Fibroblast of villous mesenchyme (primary cell): Measurements from ENCODE around the gene USP6NL. TPM values are rescaled to one million over a fixed set of nuclear protein-coding genes. Genes with fewer than 3 reads are reported as not detected.

Experiments used
- DNase-seq: peaks from one replicate; pipeline ENCODE4 v3.0.0-alpha.2; 2010; ENCODE audit warnings: low read depth
- H3K4me3 ChIP-seq: 2 replicates; pipeline ENCODE4 v1.5.1; 2011; ENCODE audit warnings: low read depth, mild to moderate bottlenecking, low read length
- total RNA-seq: library from RNA; depleted of rRNA; stranded (reverse); fragments of >200 nt; gene quantifications from 2 replicates; pipeline ENCODE4 v1.2.3, GENCODE V29; 2012
- TF ChIP-seq, protein P1 (sequence below): IDR thresholded peaks from 2 replicates; pipeline ENCODE4 v1.5.1; 2012; ENCODE audit warnings: low read depth, mild to moderate bottlenecking, low read length; ENCODE audit not compliant: insufficient read depth

The USP6NL gene
- total RNA-seq, 1 donor = 12.5 TPM

DNA sequence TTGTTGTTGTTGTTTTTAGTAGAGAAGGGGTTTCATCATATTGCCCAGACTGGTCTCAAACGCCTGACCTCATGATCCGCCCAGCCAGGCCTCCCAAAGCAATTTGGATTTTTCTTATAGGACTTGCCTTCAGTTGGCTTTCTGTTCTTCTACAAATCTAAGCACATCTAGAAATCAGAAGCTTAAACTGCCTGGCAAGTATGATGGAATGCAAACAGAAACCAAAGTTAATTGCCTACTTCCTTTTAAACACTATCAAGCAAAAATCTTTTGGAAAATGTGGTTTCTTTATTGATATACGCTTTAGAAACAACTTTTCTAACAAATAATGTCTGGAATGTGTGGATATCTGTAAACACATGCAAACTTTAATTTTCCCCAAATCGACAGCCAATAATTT is 64.9 kb downstream of the USP6NL start:
- peak; percentile 73 for DNase-seq
- TF ChIP-seq, protein P1, sequence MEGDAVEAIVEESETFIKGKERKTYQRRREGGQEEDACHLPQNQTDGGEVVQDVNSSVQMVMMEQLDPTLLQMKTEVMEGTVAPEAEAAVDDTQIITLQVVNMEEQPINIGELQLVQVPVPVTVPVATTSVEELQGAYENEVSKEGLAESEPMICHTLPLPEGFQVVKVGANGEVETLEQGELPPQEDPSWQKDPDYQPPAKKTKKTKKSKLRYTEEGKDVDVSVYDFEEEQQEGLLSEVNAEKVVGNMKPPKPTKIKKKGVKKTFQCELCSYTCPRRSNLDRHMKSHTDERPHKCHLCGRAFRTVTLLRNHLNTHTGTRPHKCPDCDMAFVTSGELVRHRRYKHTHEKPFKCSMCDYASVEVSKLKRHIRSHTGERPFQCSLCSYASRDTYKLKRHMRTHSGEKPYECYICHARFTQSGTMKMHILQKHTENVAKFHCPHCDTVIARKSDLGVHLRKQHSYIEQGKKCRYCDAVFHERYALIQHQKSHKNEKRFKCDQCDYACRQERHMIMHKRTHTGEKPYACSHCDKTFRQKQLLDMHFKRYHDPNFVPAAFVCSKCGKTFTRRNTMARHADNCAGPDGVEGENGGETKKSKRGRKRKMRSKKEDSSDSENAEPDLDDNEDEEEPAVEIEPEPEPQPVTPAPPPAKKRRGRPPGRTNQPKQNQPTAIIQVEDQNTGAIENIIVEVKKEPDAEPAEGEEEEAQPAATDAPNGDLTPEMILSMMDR = no peak
- no peak overlapping the region for H3K4me3 ChIP-seq

DNA sequence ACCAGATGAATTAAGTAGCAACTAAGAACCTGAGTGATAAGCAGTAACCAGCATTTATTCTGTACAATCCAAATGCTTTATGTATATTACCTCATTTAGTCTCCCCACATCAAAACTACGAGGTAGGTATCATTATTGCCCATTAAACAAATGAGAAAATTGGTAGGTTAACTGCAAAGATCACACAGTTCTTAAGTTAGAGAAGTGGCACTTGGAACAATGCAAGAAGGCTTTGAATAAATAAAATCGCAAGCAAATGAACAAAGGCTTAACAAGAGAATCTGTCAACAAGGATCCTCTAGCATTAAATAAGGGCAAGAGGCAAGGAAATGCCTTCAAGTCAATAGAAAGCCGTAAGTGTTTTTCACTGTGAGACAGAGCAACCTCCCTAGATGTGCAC is 70.2 kb downstream of the USP6NL start:
- TF ChIP-seq, protein P1 = no peak
- no peak for DNase-seq
- no peak overlapping the region for H3K4me3 ChIP-seq

DNA sequence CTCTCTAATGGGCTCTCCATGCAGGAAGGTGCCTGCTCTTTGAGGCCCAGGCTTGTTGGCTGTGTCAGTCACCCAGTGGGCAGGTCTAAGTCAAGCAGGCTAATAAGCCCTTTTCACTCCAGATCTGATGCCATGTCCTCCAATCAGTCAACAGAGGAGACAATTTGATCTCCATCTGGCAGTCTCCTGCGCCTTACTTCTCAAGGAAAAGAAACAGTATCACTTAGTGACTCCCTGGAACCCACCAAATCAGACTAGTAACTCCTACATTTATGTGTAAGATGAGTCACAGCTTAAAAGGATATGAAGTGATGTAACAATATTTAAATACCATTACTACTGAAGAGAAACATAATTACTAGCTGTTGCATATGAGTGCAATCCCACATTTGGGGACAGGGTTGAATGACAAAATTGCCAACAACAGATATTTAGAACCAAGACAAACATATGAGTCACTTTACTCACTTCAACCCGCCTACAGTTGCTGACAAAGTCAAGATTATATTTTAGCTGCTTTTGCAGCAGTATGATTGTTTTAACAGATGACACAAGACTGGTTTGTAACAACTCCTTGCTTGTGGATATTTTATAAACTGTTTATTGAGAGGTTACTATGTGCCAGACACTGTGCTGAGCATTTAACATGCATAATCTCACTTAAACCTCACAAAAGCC is 72.1 kb downstream of the USP6NL start:
- peak; percentile 64 for DNase-seq
- H3K4me3 ChIP-seq = no peak overlapping the region
- TF ChIP-seq, protein P1 = no peak

DNA sequence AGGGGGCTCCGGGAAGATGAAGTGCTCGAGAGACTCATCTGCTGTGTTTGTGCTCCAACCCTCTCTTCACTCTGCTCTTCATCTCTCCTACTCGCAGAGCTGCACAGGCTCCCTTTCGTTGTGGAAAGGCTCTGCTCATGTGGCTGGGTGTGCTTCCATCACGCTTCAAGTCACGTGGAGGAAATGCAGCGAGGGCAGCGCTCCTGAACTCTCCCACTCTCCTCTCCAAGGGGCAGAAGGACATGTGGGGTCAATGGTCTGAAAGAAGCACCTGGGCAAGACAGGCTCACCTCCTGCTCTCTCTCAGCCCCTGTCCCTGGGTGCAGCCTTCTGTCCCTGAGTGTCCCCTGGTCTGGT is 72.6 kb downstream of the USP6NL start:
- TF ChIP-seq, protein P1 = no peak
- no peak overlapping the region for H3K4me3 ChIP-seq
- no peak for DNase-seq

DNA sequence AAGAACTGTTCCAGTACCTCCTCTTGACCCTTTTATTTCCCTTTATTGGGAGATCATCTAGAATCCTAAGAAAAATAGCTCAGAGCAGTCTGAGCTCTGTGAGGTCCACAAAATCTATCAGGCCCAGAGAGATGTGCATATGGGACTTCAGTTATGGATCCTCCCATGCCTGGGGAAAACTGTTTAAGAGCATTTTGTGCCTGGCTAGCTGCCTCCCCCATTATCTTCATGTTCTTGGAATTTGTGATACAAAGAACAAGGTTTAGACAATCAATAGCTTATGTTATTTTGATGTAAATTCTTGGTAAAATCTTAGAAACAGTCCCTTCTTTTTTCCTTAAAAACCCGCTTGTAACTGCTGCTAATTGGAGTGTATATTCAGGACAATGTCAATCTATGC is 75.2 kb downstream of the USP6NL start:
- DNase-seq = no peak
- TF ChIP-seq, protein P1 = no peak

DNA sequence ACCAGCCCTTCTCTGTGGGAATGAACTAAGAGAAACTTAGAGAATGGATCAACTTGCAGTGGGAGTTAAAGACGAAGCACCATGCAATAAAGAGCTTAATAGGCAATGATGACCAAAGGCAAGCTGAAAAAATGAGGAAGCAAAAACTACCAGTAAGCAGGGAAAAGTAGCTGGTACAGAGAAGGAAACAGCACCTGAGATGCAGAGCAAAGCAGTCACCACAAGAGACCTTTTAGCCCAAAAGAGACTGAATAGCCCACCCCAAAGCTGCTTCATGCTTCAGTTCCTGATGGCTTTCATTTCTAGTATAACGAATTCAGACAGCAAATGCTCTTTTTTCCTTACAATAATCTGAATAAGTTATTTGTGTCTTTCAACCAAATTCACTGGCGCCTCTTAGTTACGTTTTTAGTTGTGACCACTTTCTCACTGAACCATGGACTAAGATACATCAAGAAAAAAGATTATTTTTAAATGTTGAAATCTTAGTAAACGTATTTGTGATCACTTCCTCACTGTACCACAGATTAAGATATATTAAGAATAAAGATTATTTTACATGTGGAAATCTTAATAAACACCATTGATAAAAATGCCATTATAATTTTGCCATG is 76.0 kb downstream of the USP6NL start:
- TF ChIP-seq, protein P1 = no peak
- DNase-seq = no peak
- no peak overlapping the region for H3K4me3 ChIP-seq

More for the DNA sequence above, 75.2 kb downstream of the USP6NL start:
- no peak overlapping the region for H3K4me3 ChIP-seq
